Colonic mucosa (tissue), 4 donors: ENCODE data around the gene CSNK1A1. TPM values are rescaled to one million over a fixed set of nuclear protein-coding genes. Genes with fewer than 3 reads are reported as not detected.
"Not testable (repeated sequence)": the region's sequence is repeated elsewhere in the genome, so short reads cannot be mapped to it uniquely, and the experiment has no call there.

ENCODE experiments used
- DNase-seq: peaks from one replicate; pipeline ENCODE4 v3.0.0-alpha.2; 2020
- H3K27ac ChIP-seq: fragments of 200-600 bp; one replicate; pipeline ENCODE4 v1.8.0; 2021
- H3K27me3 ChIP-seq: fragments of 200-600 bp; one replicate; pipeline ENCODE4 v1.8.0; 2021
- H3K36me3 ChIP-seq: fragments of 200-600 bp; one replicate; pipeline ENCODE4 v1.8.0; 2021
- H3K4me1 ChIP-seq: fragments of 200-600 bp; one replicate; pipeline ENCODE4 v1.8.0; 2021; ENCODE audit warnings: mild to moderate bottlenecking
- H3K4me3 ChIP-seq: fragments of 200-600 bp; one replicate; pipeline ENCODE4 v1.8.0; 2021
- H3K9ac ChIP-seq, 2 donors: one replicate each; pipeline ENCODE4 v1.7.0; 2013; ENCODE audit warnings: control low read depth in 2 of 2, low read depth in 2 of 2, low read length in 2 of 2
- H3K9me3 ChIP-seq: fragments of 200-600 bp; one replicate; pipeline ENCODE4 v1.8.0; 2021
- intact Hi-C: fragments of 100-400 bp; cut with DNase I; formaldehyde crosslinking; loops from one replicate; pipeline ENCODE4 v1.14.1; 2022
- total RNA-seq, 2 donors: library from RNA; stranded (reverse); fragmentation: NEBNext Ultra II Directional in 1 of 2; extraction: Animal tissue kit (Norgen Biotek cat#: 25700) in 1 of 2; gene quantifications; one replicate each; pipeline ENCODE4 v1.2.1, GENCODE V29; 2021
- TF ChIP-seq, protein P1 (sequence below): fragments of 200-600 bp; IDR thresholded peaks from one replicate; pipeline ENCODE4 v1.8.0; 2022; ENCODE audit warnings: antibody characterized with exemption, mild to moderate bottlenecking
- donor health status: healthy.
- donor health status: DM: no; HTN: no; CAD: no.
- donor health status: DM: no; HTN: no; CAD: no.

CSNK1A1 gene
- total RNA-seq, 2 donors from 2014 or later, result 248 to 257 TPM

DNA sequence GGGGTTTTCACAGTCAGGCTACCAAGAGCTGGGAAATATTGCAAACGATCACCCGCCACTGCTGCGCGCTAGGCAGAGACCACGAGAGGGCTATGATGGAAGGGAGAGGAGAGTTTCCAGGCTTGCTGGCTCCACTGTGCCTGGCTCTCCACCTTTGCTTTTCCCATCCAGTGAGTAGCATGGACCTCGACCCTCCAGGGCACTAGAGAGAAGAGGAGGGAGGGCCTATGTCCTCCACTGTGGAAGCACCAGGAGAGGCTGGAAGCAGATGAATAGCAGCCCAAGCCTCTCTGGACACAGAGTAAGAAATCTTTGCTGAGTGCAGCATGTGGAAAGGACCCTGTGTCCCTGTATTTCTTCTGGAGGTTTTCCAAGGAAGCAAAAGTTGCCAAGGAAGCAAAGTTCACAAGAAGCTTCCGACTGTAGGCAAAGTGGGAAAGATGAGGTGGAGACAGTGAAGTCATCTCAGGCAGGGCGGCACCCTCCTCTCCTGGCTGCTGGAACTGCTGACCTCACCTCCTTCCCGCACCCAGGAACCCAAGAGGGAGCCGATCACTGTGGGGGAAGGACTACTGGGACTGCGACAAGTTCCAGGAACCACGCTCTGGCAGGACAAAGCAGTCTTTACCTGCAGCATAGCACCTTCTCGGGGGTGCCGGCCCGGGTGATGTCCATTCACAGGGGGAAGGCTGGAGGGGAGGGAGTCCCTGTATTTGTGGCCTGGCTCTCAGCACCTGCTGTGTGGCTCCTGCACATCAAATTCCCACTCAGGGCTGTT lies 79.6 kb downstream of the CSNK1A1 start:
- intact Hi-C loops, result no loop called here
- peak overlapping the region; percentile 57 to 59 for H3K9ac ChIP-seq
- no peak overlapping the region for H3K4me3 ChIP-seq
- H3K9me3 ChIP-seq, result no peaks in the 10 kb centered on the region
- TF ChIP-seq, protein P1, sequence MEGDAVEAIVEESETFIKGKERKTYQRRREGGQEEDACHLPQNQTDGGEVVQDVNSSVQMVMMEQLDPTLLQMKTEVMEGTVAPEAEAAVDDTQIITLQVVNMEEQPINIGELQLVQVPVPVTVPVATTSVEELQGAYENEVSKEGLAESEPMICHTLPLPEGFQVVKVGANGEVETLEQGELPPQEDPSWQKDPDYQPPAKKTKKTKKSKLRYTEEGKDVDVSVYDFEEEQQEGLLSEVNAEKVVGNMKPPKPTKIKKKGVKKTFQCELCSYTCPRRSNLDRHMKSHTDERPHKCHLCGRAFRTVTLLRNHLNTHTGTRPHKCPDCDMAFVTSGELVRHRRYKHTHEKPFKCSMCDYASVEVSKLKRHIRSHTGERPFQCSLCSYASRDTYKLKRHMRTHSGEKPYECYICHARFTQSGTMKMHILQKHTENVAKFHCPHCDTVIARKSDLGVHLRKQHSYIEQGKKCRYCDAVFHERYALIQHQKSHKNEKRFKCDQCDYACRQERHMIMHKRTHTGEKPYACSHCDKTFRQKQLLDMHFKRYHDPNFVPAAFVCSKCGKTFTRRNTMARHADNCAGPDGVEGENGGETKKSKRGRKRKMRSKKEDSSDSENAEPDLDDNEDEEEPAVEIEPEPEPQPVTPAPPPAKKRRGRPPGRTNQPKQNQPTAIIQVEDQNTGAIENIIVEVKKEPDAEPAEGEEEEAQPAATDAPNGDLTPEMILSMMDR, result no peak
- H3K36me3 ChIP-seq, result no peaks in the 10 kb centered on the region
- DNase-seq, result peak; percentile 86
- H3K27me3 ChIP-seq, result no peaks in the 10 kb centered on the region
- H3K27ac ChIP-seq, result peak overlapping the region; percentile 75
- peaks cover 7% of the 10 kb centered on the region for H3K4me1 ChIP-seq

DNA sequence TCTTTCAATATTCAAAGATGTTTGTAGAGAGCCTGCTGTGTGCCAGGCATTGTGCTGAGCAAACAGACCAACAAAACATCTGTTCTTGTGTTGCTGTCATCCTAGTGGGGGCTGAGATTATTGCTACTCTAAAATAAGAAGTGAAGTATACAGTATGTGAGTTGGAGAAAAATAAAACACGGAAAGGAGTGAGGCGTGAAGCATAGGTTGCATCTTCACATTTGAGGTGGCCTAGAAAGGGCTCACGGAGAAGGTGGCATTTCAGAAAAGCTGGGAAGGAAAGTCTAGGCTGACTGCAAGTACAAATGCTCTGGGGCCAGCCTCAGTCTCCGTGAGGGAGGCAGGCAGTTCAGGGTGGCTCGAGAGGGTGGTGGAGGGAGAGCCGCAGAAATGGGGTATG lies 80.3 kb downstream of the CSNK1A1 start:
- intact Hi-C loops, result no loop called here
- peak overlapping the region; percentile 57 to 58 for H3K9ac ChIP-seq
- peaks cover 14% of the 10 kb centered on the region for H3K4me1 ChIP-seq
- H3K36me3 ChIP-seq, result no peaks in the 10 kb centered on the region
- TF ChIP-seq, protein P1, result no peak
- no peaks in the 10 kb centered on the region for H3K27me3 ChIP-seq
- DNase-seq, result no peak
- H3K9me3 ChIP-seq, result no peaks in the 10 kb centered on the region
- H3K27ac ChIP-seq, result peak overlapping the region; percentile 75
- H3K4me3 ChIP-seq, result no peak overlapping the region

DNA sequence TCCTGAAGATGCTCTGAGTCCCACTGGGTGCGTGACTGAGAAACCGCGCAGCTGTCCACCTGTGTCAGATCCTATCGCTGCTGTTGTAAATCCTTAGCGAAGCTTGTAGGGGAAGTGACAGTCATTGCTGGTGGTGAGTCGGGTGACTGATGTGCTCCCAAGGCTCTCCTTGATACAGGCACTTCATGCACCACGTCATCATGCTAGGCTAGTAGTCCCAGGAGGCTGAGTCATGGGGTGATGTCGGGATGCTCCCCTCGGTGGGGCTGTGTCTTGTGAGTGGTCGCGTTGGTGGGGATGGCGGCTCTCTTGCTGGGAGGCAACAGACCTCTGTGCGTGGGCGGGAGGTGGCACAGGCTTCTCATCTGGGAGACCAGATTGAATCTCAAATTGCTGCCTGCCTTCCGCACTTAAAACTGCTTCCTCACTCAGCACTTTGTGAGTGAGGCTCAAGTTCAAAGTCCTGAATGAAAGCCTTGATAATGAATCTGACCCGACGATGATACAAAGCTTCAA lies 84.7 kb downstream of the CSNK1A1 start:
- Histone ChIP-seq H3K9ac (peak overlapping the region; percentile 31 to 66), H3K27ac (peak overlapping the region; percentile 56), H3K4me3 (no peak overlapping the region), H3K36me3 (no peaks in the 10 kb centered on the region), H3K27me3 (no peaks in the 10 kb centered on the region), H3K9me3 (no peaks in the 10 kb centered on the region), H3K4me1 (peaks cover 19% of the 10 kb centered on the region)
- TF ChIP-seq, protein P1, result no peak
- intact Hi-C loops, result no loop called here
- peak; percentile 57 for DNase-seq

DNA sequence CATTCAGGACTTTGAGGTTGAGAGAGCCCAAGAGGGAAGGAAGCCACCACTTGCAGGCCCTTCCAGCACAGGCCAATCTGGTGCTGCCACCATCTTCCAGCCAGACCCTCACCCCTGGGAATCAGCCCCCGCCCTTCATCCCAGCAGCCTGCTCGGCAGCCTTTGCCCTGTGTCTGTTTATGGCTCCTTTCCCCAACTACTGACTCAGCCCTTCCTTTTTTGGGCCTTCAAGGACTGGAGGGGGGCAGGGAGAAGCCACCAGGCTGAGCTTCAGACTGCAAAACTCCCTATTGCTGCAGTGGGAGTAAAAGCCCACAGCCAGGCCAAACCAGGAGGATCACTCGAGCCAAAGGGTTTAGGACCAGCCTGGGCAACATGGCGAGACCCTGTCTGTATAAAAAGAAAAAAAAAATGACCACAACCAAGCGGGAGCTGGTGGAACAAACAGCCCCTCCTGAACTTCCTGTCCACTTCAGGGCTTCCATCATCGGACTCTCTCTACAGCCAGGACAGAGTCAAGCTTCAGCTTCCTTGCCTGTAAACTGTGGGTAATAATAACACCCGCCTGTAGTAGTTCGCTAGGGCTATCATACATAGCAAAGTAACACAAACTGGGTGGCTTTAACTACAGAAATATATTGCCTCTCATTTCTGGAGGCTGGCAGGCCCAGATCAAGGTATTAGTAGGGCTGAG lies 86.3 kb downstream of the CSNK1A1 start:
- peaks cover 13% of the 10 kb centered on the region for H3K4me1 ChIP-seq
- peak overlapping the region; percentile 56 for H3K27ac ChIP-seq
- H3K9me3 ChIP-seq, result no peaks in the 10 kb centered on the region
- no peaks in the 10 kb centered on the region for H3K27me3 ChIP-seq
- TF ChIP-seq, protein P1, result no peak
- intact Hi-C loops, result no loop called here
- peak overlapping the region in 1 of 2 donors; percentile 59 for H3K9ac ChIP-seq
- H3K36me3 ChIP-seq, result no peaks in the 10 kb centered on the region
- no peak overlapping the region for H3K4me3 ChIP-seq
- DNase-seq, result peak; percentile 81

DNA sequence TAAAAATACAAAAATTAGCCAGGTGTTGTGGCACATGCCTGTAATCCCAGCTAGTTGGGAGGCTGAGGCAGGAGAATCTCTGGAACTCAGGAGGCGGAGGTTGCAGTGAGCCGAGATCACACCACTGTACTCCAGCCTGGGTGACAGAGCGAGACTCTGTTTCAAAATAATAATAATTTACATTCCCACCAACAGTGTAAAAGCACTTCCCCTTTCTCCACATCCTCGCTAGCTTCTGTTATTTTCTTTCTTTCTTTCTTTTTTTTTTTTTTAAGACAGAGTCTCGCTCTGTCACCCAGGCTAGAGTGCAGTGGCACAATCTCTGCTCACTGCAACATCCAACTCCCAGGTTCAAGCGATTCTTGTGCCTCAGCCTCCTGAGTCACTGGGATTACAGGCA lies 89.3 kb downstream of the CSNK1A1 start:
- H3K27ac ChIP-seq, H3K9me3 ChIP-seq, intact Hi-C loops, DNase-seq, H3K27me3 ChIP-seq, H3K36me3 ChIP-seq, H3K9ac ChIP-seq, H3K4me3 ChIP-seq: not testable (repeated sequence)
- H3K4me1 ChIP-seq, result peaks cover 13% of the 10 kb centered on the region
